Medulla oblongata (tissue), 1 donor: ENCODE data around the gene NFASC.

Experiments
- DNase-seq: peaks from one replicate; pipeline ENCODE4 v3.0.0-alpha.2; 2015; ENCODE audit errors: extremely low spot score

Gene NFASC

DNA sequence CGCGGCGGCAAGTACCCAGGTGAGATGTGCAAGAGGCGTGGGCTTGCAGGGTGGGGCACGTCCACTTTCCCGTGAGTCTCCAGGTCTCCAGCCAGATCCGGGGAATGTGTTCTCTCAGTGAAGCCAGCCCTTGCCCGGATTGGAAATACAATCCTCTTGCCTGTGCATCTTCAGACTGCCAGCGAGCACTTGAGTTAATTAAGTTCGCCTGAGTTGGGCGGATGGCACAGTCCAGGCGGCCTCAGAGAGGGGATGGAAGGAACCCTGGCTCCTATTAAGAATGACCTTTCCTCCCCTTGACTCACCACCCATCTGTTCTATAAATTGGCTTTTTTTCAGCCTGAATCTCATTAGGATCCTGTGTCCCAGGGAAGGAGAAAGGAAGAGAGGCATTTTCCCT, 139.0 kb downstream of the NFASC start:
- DNase-seq = no peak

DNA sequence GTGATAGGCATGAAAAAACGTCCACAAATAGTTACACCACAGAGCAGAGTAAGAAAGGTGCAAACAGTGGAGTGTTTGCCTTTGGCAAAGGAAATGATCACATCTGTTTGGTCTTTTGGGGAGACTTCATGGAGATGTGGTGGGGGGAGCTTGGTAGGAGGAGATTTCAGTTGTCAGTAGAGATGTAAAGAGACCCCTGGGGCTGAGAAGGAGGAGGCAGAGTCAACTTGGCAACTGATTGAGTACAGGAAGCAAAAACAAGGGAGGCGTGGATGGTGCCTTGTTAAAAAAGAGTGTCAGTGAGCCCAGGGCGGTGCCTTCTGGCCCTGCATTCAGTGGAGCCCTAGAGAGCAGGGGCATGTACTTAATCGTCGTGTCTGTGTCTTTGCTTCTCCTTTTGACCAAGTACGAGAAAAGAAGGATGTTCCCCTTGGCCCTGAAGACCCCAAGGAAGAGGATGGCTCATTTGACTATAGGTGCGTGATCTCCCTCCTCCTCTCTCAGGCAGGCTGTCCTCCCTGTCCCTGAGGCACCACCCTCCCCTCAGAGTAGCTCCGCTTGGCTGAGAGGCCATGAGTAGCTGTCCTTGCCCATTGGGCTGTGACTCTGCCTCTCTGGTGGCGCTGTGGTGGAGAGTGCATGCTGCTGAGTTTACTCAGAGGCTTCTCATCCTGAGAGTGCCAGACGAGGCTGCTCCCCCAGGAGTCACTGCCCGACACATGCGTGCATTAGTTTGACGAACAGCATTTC, 141.9 kb downstream of the NFASC start:
- DNase-seq = no peak

DNA sequence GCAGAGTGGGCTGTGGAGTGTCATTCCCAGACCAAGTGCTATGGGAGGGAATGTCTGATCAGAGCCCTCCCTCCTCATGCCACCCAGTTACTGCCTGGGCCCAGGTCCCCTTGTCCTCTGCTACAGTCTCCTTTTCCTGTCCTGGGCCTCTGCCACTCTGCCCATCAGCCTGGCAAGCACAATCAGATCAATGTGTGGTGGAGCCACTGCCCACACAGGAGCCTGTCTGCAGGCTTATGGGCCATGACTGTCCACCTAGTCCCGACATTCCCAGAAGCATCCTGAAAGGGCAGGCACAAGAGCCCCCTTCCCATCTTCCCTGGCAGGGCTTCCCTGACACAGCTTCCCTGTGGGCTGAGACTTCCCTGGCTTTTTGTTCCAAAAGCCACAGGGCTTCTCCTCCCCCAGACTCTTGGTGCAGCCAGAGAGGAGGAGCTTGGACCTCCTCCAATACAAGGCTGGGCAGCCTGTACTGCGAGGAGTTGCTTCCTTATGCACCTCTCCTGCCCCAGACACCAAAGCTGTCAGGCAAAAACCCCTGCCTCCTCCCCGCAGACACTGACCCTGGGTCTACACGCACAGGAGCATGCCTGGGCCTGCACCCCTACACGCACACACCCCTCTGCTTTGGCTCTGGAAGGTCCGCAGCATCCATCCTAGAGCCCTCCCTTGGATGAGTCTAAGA, 143.2 kb downstream of the NFASC start:
- peak; percentile 88 for DNase-seq

DNA sequence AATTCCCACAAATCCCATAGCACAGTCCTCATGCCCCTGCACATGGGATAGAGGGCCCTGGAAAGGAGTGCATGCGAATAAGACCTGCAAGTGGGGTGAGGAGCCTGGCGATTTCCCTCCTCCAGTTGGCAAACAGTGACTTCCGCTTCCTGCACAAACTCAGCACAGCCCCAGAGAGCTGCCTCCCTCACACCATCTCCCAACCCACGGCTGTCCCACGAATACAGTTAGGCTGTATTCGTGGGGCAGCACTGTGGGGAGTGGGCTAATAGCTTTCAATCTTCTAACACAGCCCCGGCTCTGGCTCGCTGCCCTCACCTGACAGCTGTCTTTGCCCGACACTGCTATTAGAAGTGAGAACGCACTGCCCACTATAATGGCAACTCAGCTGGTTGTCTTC, 144.1 kb downstream of the NFASC start:
- no peak for DNase-seq

DNA sequence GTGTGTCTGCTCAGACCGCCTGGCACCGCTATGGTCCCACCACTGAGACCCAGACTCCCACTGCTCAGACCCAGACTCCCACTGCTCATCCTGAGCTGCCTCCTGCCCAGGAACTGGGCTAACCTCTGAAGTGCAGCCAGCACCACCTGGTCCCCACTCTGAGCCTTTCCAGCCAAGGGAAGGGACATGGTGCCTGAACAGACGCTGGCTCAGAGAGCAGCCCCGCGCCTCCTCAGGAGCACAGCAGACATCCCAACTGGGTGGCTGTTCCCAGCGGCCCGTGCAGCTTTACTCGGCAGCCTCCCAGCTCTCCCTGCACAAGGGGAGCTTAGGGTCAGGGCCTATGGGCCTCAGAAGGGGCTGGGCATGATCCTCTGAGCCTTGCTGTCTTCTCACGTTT, 144.6 kb downstream of the NFASC start:
- no peak for DNase-seq

DNA sequence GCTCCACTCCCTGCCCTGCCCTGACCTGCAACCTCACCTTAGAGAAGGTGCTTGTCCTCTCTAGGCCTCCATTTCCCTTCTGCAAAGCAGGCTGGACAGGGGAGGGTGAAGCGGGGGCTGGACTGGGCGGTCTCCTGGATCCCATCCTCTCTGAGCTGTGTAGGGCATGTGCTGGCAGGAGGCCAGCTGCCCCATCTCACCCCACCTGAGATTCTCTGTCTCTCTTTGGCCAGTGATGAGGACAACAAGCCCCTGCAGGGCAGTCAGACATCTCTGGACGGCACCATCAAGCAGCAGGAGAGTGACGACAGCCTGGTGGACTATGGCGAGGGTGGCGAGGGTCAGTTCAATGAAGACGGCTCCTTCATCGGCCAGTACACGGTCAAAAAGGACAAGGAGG, 145.4 kb downstream of the NFASC start:
- no peak for DNase-seq

DNA sequence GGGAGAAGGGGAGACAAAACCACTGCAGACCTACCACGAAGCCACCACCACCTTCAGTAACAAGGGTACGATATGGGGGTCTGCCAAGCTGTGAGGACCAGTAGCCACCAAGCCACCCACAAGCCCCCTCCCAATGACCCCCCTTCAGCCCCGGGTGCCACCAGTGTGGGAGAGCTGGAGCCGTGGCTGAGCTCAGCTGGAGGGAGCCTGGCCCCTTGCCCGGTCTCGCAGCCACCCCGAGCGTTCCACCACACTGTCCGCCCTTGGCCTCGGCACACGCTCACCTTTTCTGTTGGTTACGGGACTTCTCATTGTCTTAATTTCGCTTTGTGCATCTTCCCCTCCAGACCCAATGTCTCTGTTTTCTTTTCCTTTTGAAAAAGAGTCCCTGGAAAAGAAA, 145.9 kb downstream of the NFASC start:
- no peak for DNase-seq

DNA sequence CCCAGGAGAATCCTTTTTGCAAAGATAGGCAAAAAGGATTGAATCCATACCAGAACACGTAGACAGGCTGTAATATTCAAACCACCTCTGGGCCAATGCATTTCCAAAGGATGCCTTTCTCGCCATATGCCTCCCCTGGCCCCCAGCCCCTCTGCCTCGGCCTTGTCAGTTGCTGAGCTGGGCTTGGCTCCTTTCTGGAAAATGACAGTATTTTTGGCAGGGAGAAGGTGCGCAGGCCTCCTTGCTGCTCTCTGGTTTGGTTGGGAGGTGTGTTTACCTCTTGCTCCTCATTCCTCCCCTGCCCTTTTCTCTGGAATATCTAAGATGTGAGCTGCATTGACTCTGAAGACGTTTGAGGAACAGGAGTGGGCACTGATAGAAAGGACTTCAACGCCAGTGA, 146.3 kb downstream of the NFASC start:
- DNase-seq = no peak

DNA sequence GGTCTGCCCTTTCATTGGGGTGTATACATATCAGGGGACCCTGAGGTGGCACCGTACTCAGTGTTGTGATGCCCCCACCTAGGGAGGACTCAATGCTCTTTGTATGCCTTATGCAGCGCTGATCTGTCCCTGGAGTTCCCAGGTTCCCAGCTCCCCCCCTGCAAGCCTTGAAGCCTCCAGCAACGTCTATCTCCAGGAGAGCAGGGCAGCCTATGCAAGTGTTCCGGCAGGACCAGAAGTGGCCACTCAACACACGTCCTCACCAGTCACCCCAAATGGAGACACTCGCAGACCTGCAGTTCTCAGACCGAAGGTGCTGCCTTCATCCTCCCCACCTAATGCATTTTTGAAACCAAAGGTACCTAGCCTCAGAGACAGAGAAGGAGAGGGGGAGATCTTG, 147.1 kb downstream of the NFASC start:
- DNase-seq = no peak

DNA sequence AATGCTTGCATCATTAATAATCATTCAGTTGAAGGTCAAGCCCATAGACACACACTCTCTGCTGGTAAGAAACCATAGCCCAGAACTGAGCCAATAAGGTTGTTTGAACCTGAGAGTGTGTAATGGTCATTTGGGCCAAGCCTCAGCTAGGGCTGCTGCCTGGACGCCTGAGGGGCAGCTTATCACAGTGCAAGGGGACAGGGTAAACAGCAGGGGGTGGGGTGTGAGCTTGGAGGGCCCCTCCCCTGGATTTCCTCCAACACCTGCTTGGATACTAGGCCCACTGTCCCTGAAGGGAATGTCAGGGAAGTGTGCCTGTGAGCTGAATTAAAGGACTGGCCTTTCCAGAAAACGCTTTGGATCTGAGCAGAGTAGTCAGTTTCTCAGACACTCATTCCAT, 147.7 kb downstream of the NFASC start:
- no peak for DNase-seq

DNA sequence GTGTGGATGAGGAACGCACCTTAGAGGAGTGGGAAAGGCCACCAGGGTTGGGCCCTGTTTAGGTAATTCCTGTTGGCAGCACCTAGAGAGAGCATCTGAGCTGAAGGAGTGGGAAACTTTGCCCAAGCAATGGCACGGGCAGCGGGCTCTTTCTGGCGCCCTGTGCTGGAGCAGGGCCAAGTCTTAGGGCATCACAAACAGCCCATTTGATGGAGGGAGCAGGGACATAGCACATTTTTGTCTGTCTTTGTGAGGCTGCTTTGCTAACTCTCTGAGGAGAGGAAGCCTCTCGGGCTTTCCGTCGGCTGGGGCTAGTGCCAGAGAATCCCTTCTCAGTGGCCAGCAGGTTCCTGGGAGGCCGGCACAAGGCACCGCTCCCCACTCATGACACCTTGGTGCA, 149.8 kb downstream of the NFASC start:
- DNase-seq = peak; percentile 40

DNA sequence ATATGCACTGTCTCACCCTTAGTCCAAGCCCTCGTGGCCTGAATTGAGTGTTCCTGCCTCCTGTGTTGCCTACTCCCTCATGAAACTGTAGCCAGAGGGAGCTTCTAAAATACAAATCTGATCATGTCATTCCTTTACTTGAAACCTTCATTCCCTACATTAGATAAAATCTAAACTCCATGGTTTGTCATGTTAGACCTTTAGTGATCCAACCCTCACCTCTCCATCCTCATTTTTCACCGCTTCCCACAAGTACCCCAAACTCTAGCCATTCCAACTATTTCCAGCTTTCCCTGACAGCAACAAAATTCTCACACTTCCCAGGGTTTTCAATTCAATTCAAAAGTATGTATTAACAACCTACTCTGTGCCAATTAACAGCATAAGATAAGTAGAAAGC, 154.0 kb downstream of the NFASC start:
- no peak for DNase-seq

DNA sequence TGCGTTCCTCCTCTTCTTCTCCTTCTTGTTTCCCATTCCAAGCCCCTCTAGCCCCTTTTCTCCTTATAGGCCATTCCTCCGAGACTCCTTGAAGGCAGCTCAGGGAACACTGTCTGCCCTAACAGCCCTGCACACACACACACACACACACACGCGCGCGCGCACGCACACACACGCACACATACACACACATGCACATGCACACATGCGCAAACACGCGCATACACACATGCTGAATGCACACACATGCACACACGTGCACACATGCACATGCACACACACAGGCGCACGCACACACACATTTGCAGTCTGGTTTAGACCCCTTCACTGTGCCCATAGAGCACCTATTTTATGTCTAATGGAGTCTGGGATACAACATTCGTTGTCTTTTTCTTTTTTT, 154.6 kb downstream of the NFASC start:
- no peak for DNase-seq

DNA sequence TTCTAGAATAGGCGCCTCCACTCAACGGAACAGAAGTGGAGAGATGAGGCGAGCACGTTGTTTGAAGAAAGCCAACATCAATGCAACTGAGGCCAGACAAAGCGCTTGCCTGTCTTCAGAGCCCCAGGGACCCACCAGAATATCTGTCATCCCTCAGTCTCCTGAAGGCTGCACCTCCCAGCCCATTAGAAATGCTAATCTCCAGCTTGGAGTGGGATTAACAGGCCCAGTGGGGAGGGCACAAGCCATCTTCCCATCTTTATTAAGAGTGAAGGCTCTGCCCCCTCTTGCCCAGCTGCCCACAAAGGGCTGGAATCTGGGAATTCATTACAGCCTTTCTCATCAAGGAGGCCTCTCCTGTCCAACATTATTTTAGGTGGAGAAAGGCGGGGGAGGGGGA, 155.5 kb downstream of the NFASC start:
- no peak for DNase-seq

DNA sequence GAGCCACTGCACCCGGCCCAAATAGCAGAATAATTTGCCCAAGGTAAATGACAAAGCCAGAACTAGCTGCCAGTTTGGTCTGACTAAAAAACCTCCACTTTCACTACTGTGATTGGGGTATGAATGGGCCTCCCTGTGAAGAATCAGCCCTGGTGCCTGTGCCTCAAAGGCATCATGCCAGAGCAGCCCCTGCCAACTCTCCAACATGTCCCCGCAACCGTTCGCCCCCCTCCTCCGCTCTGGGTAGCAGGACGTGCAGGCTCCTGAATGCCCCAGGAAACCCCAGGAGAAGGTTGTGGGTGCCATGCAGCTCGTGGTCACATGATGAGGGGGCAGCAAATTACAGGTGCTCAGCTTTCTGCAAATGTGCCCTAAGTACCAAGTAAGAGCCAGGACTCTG, 157.7 kb downstream of the NFASC start:
- no peak for DNase-seq

DNA sequence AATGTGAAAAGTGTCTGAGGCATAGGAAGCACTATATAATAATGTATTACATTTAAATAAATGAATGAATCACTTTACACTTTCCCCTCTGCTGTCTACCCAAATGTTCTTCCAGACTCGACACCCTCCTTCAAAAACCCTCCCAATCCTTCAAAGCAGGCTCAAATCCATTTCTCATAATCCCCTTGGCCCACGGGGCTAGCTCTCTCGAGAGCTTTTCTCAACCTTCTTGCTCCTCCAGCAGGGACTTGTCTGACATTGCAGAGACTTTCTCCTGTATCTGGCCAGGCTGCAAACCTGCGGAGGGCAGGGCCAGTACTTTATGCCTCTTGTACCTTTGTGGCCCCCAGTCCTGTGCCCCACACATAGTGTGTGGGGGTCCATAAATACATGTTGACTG, 158.3 kb downstream of the NFASC start:
- DNase-seq = no peak

DNA sequence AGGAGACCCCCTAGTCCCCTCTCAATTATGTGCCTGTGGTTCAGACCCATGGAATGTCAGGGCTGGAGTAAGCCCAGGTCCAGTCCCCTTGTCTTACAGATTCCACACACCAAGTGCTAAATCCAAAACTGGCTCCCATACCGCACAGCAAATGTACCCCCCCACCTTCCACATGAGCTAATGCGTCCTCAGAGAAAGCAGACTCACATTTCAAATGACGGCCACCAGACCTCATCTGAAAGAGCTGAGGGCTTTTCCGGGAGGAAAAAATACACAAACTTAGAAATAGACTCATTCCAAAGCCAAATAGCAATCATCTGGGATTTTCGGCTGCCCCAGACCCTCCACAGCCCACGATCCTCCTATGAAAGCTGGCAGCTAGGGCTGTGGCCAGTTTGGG, 159.6 kb downstream of the NFASC start:
- no peak for DNase-seq

DNA sequence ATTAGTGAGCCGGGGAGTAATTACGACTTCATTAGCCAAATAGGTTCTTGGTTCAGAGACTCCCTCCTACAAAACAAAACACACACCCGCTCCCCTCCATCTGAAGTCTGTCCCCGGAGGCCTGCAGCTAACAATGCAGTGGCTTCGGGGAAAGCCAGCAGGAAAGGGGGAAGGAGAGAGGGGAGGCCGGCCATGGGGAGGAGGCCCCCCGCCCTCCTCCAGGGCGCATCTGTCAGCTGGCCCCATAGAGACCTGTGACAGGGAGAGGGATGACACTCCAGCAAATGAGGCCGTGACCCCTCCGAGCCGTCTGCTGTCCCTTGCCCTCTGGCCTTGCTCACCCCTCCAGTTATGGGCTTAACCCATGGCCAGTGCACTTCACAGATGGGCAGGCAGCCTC, 160.2 kb downstream of the NFASC start:
- no peak for DNase-seq

DNA sequence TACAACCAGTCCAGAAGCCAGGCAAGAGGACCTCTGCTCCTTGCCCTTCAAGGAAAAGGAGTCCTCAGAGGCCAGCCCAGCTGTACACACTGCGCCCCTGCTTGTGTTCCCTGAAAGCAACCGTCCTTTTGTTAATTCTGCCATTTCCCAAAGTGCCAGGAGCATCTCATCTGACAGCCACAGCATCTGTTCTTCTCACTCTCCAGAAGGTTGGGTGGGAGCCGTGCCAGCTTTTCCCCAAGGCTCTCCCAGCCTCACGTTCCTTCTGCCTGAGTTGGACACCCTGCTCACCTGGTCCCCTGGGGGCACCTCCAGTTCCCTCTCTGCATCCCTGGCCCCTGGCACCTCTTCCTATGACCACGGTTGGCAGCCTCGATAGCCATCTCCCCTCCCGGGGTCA, 161.8 kb downstream of the NFASC start:
- DNase-seq = no peak

DNA sequence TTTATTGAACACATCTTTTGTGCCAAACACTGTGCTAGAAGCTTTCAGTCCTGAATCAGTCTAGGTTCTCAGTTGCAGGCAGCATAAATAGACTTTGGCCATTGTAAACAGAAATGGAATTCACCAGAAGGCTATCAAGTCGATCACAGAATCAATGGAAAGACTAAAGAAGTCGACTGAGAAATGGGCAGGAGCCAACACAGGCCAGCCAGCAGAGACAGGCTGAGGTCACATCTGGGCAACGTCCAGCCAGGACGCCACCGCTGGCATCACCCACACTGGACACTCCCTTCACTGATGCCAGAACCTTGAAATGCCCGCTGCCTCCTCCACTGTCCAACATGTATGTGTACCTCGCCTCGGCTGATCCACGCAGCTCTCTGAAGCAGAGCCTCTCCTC, 166.9 kb downstream of the NFASC start:
- DNase-seq = peak; percentile 41

DNA sequence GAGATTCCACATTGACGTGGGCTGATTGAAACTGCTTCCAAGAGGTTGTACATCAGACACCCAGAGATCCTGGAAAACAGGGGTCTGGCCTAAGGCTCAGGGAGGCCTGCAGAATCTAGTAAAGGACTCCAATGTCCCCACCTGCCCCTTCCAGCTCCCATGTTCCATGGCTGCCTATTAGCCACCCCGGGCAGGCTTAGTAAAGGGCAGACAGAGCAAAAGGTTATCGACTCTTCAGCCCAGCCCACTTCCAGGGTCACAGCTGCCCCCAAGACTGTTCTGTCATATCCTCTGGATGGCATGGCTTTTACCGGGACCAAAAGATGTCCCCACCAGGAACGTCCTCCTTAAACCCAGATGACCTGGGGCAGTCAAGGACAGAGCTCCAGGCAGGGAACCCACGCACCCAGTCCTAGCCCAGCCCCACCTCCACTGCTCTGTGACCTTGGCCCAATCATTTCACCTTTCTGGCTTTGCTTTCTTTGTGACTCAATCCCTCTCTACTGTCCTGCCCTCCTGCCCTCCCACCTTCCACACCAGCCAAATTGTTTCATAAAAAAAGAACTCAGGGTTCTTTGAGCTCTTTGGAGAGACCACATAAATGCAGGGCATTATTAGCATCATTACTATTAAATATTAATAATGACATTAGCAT, 167.6 kb downstream of the NFASC start:
- DNase-seq = no peak

DNA sequence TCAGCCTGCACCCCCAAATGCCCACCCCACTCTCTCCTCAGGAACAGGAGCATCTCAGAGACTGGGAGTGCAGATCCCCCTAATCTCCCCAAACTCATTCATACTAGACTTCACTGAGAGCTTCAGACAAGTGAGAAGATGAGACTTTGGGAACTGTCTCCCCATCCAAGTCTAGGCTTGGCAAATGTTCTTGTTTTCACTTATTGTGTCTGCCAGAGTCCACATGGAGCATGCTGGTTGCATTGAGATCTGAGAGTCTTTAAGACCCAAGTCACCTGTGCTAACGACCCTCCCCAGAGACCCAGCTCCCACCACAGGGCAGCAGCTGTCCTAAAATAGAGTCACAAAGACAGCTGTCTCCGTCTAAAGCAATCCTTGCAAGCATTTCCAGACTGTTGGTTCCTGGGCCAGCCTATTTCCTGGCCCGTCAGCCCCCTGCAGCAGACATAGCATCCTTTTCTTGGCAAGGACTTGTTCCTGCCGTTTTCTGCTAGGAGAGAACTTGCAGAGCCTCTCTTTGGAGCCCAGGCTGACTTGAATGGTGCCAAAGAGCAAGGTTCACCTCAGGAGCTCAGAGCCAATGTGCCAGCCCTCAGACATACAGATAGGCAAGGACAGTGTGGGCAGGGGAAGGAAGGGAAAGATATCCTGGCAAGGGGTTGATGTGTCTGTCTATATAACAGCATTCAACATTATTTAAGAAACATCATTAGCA, 170.5 kb downstream of the NFASC start:
- DNase-seq = peak; percentile 14
